SK-N-SH treated with all-trans-retinoic acid at 6 μM for 48 hours (cell line): ENCODE data around the gene CHAF1A.

Experiments
- ATAC-seq: fragments of 200-7000 bp; cut with Tn5 transposase; 3 replicates; pipeline ENCODE4 v1.9.1; 2020; ENCODE audit warnings: mild to moderate bottlenecking, moderate library complexity
- BACH2 ChIP-seq: fragments of 250-450 bp; sonication (Bioruptor Pico); IDR thresholded peaks from 2 replicates; pipeline ENCODE4 v1.9.0; 2021; ENCODE audit warnings: mild to moderate bottlenecking, borderline replicate concordance
- CREB5 ChIP-seq: fragments of 250-450 bp; sonication (Bioruptor Pico); IDR thresholded peaks from 2 replicates; pipeline ENCODE4 v1.5.1; 2020; ENCODE audit warnings: low read depth, mild to moderate bottlenecking, moderate library complexity
- CSRNP3 ChIP-seq: fragments of 250-450 bp; sonication (Bioruptor Pico); IDR thresholded peaks from 2 replicates; pipeline ENCODE4 v1.5.1; 2021; ENCODE audit warnings: mild to moderate bottlenecking, moderate library complexity
- ESRRG ChIP-seq: fragments of 250-450 bp; sonication (Bioruptor Pico); IDR thresholded peaks from 2 replicates; pipeline ENCODE4 v1.6.1; 2021; ENCODE audit warnings: mild to moderate bottlenecking
- GLIS3 ChIP-seq: fragments of 250-450 bp; sonication (Bioruptor Pico); IDR thresholded peaks from 2 replicates; pipeline ENCODE4 v1.5.0; 2020; ENCODE audit warnings: mild to moderate bottlenecking, moderate library complexity
- ISL1 ChIP-seq: fragments of 250-450 bp; sonication (Bioruptor Pico); IDR thresholded peaks from 2 replicates; pipeline ENCODE4 v2.1.2; 2022; ENCODE audit warnings: mild to moderate bottlenecking, moderate library complexity
- OSR1 ChIP-seq: fragments of 250-450 bp; sonication (Bioruptor Pico); IDR thresholded peaks from 2 replicates; pipeline ENCODE4 v1.8.0; 2022; ENCODE audit warnings: moderate library complexity, mild to moderate bottlenecking, inconsistent platforms
- PATZ1 ChIP-seq: fragments of 250-450 bp; sonication (Bioruptor Pico); IDR thresholded peaks from 2 replicates; pipeline ENCODE4 v1.8.0; 2020; ENCODE audit warnings: mild to moderate bottlenecking, moderate library complexity, borderline replicate concordance
- POU6F1 ChIP-seq: fragments of 250-450 bp; sonication (Bioruptor Pico); IDR thresholded peaks from 2 replicates; pipeline ENCODE4 v1.8.0; 2021; ENCODE audit warnings: low read depth, mild to moderate bottlenecking, moderate library complexity, borderline replicate concordance
- PPARA ChIP-seq: fragments of 250-450 bp; sonication (Bioruptor Pico); IDR thresholded peaks from 2 replicates; pipeline ENCODE4 v1.5.0; 2020; ENCODE audit warnings: mild to moderate bottlenecking, borderline replicate concordance
- RARB ChIP-seq: fragments of 250-450 bp; sonication (Bioruptor Pico); IDR thresholded peaks from 2 replicates; pipeline ENCODE4 v1.8.0; 2021; ENCODE audit warnings: mild to moderate bottlenecking, moderate library complexity
- SNAI2 ChIP-seq: fragments of 250-450 bp; sonication (Bioruptor Pico); IDR thresholded peaks from 2 replicates; pipeline ENCODE4 v1.5.0; 2020; ENCODE audit warnings: mild to moderate bottlenecking, moderate library complexity
- TOX ChIP-seq: fragments of 250-450 bp; sonication (Bioruptor Pico); IDR thresholded peaks from 2 replicates; pipeline ENCODE4 v1.8.0; 2021; ENCODE audit warnings: mild to moderate bottlenecking, moderate library complexity, borderline replicate concordance
- TSHZ2 ChIP-seq: fragments of 250-450 bp; sonication (Bioruptor Pico); IDR thresholded peaks from 2 replicates; pipeline ENCODE4 v1.5.0; 2020; ENCODE audit warnings: mild to moderate bottlenecking, moderate library complexity
- ZFP3 ChIP-seq: fragments of 250-450 bp; sonication (Bioruptor Pico); IDR thresholded peaks from 2 replicates; pipeline ENCODE4 v1.5.0; 2020; ENCODE audit warnings: mild to moderate bottlenecking, moderate library complexity
- ZFP30 ChIP-seq: fragments of 450-650 bp; formaldehyde crosslinking; IDR thresholded peaks from 2 replicates; pipeline ENCODE4 v1.5.0; 2022; ENCODE audit warnings: mild to moderate bottlenecking, moderate library complexity
- ZNF565 ChIP-seq: fragments of 450-650 bp; formaldehyde crosslinking; conservative IDR thresholded peaks from 2 replicates; pipeline ENCODE4 v1.5.0; 2020; ENCODE audit warnings: low read depth, mild to moderate bottlenecking, moderate library complexity
- ZNF8 ChIP-seq: fragments of 450-650 bp; formaldehyde crosslinking; IDR thresholded peaks from 2 replicates; pipeline ENCODE4 v1.5.0; 2020; ENCODE audit warnings: mild to moderate bottlenecking, moderate library complexity

Gene CHAF1A

GRCh38 chr19:4354282-4354681, 48.2 kb upstream of the CHAF1A start:
- ATAC-seq: no peak
- TF ChIP-seq PPARA: no peak
- TF ChIP-seq POU6F1 (CRISPR knock-in tag): no peak
- TF ChIP-seq OSR1 (CRISPR knock-in tag): no peak
- no peak for TF ChIP-seq ISL1 (CRISPR knock-in tag)
- TF ChIP-seq ESRRG (CRISPR knock-in tag): no peak
- TF ChIP-seq ZNF565 (CRISPR knock-in tag): no peak
- no peak for TF ChIP-seq TOX (CRISPR knock-in tag)
- no peak for TF ChIP-seq TSHZ2
- TF ChIP-seq CREB5 (CRISPR knock-in tag): no peak
- no peak for TF ChIP-seq BACH2 (CRISPR knock-in tag)
- no peak for TF ChIP-seq CSRNP3 (CRISPR knock-in tag)
- no peak for TF ChIP-seq ZFP30

- no peak for ATAC-seq
- TF ChIP-seq ZNF8 (no peak), CREB5 (CRISPR knock-in tag) (no peak)
Measured at GRCh38 chr19:4354897-4355296, 47.5 kb upstream of the CHAF1A start.

- ATAC-seq: no peak
- TF ChIP-seq TOX (CRISPR knock-in tag) (no peak), ZNF8 (no peak), TSHZ2 (no peak), ISL1 (CRISPR knock-in tag) (no peak), POU6F1 (CRISPR knock-in tag) (no peak), CSRNP3 (CRISPR knock-in tag) (no peak), ZNF565 (CRISPR knock-in tag) (no peak), RARB (CRISPR knock-in tag) (no peak), BACH2 (CRISPR knock-in tag) (no peak), OSR1 (CRISPR knock-in tag) (no peak), ZFP3 (no peak), GLIS3 (CRISPR knock-in tag) (no peak), PPARA (no peak), ZFP30 (no peak), ESRRG (CRISPR knock-in tag) (no peak), PATZ1 (CRISPR knock-in tag) (no peak), SNAI2 (no peak)
Measured at GRCh38 chr19:4357095-4357797, 45.2 kb upstream of the CHAF1A start.
